Endothelial cell (in vitro differentiated cells): ENCODE data around the gene OR6N1. TPM values are rescaled to one million over a fixed set of nuclear protein-coding genes. Genes with fewer than 3 reads are reported as not detected.
A peak's percentile ranks its signal among the peaks of the same experiment; 100 is the strongest.

Experiments used
- DNase-seq: peaks from one replicate; pipeline ENCODE4 v3.0.0; 2021; ENCODE audit warnings: low spot score
- H3K27ac Mint-ChIP-seq: one replicate; pipeline ENCODE4 v1.8.0; 2021; ENCODE audit warnings: mixed read lengths, inconsistent platforms; ENCODE audit not compliant: unreplicated experiment
- H3K27me3 Mint-ChIP-seq: one replicate; pipeline ENCODE4 v1.8.0; 2021; ENCODE audit warnings: mild to moderate bottlenecking, moderate library complexity, mixed read lengths, inconsistent platforms; ENCODE audit not compliant: unreplicated experiment
- H3K36me3 Mint-ChIP-seq: one replicate; pipeline ENCODE4 v1.8.0; 2021; ENCODE audit warnings: mild to moderate bottlenecking, low read depth, mixed read lengths, inconsistent platforms; ENCODE audit not compliant: unreplicated experiment
- H3K4me1 Mint-ChIP-seq: one replicate; pipeline ENCODE4 v1.8.0; 2021; ENCODE audit warnings: mild to moderate bottlenecking, mixed read lengths, inconsistent platforms; ENCODE audit not compliant: unreplicated experiment
- H3K4me3 Mint-ChIP-seq: one replicate; pipeline ENCODE4 v1.8.0; 2021; ENCODE audit warnings: mild to moderate bottlenecking, mixed read lengths, inconsistent platforms; ENCODE audit not compliant: unreplicated experiment
- H3K9me3 Mint-ChIP-seq: one replicate; pipeline ENCODE4 v1.8.0; 2021; ENCODE audit warnings: mixed read lengths, inconsistent platforms; ENCODE audit not compliant: unreplicated experiment
- CTCF ChIP-seq: fragments of 200-600 bp; sonication (generic); IDR thresholded peaks from one replicate; pipeline ENCODE4 v1.5.0; 2021; ENCODE audit warnings: antibody characterized with exemption; ENCODE audit not compliant: unreplicated experiment
- total RNA-seq: library from RNA; stranded (reverse); fragmentation: NEBNext Ultra II Directional; extraction: Animal tissue kit (Norgen Biotek cat#: 25700); gene quantifications from one replicate; pipeline ENCODE4 v1.2.1, GENCODE V29; 2021; ENCODE audit not compliant: unreplicated experiment

OR6N1 gene
- total RNA-seq, 1 donor from 2014 or later, result not detected

GRCh38 chr1:158800526-158800925 is 28.5 kb upstream of the OR6N1 start:
- DNase-seq, result no peak
- Mint-ChIP-seq H3K36me3 (no peaks in the 10 kb centered on the region), H3K4me1 (no peaks in the 10 kb centered on the region), H3K4me3 (no peak overlapping the region), H3K27ac (no peak overlapping the region), H3K9me3 (no peaks in the 10 kb centered on the region), H3K27me3 (peaks cover 4% of the 10 kb centered on the region)
- no peak for TF ChIP-seq CTCF

GRCh38 chr1:158799689-158800088 is 27.7 kb upstream of the OR6N1 start:
- Mint-ChIP-seq H3K4me3 (no peak overlapping the region), H3K9me3 (no peaks in the 10 kb centered on the region), H3K36me3 (no peaks in the 10 kb centered on the region), H3K27ac (no peak overlapping the region), H3K27me3 (peaks cover 4% of the 10 kb centered on the region), H3K4me1 (no peaks in the 10 kb centered on the region)
- DNase-seq, result no peak
- TF ChIP-seq CTCF, result no peak

GRCh38 chr1:158798531-158798930 is 26.5 kb upstream of the OR6N1 start:
- Mint-ChIP-seq H3K4me3 (no peak overlapping the region), H3K36me3 (no peaks in the 10 kb centered on the region), H3K9me3 (no peaks in the 10 kb centered on the region), H3K4me1 (no peaks in the 10 kb centered on the region), H3K27me3 (peaks cover 4% of the 10 kb centered on the region), H3K27ac (no peak overlapping the region)
- TF ChIP-seq CTCF, result peak; percentile 50
- DNase-seq, result no peak

GRCh38 chr1:158794247-158794646 is 22.3 kb upstream of the OR6N1 start:
- no peaks in the 10 kb centered on the region for H3K36me3 Mint-ChIP-seq
- no peak for DNase-seq
- no peak overlapping the region for H3K4me3 Mint-ChIP-seq
- peaks cover 2% of the 10 kb centered on the region for H3K27me3 Mint-ChIP-seq
- no peaks in the 10 kb centered on the region for H3K9me3 Mint-ChIP-seq
- no peaks in the 10 kb centered on the region for H3K4me1 Mint-ChIP-seq
- TF ChIP-seq CTCF, result no peak
- H3K27ac Mint-ChIP-seq, result no peak overlapping the region

- peak; percentile 24 for DNase-seq
These were observed 21.6 kb upstream of the OR6N1 start for GRCh38 chr1:158793604-158794003.

More at GRCh38 chr1:158793604-158794003, 21.6 kb upstream of the OR6N1 start:
- H3K9me3 Mint-ChIP-seq, result no peaks in the 10 kb centered on the region
- no peaks in the 10 kb centered on the region for H3K36me3 Mint-ChIP-seq
- H3K27me3 Mint-ChIP-seq, result peaks cover 2% of the 10 kb centered on the region
- no peaks in the 10 kb centered on the region for H3K4me1 Mint-ChIP-seq
- peak; percentile 40 for TF ChIP-seq CTCF
- H3K4me3 Mint-ChIP-seq, result no peak overlapping the region
- no peak overlapping the region for H3K27ac Mint-ChIP-seq
